H1 (cell line): ENCODE results near the gene CPED1. TPM values are rescaled to one million over a fixed set of nuclear protein-coding genes. Genes with fewer than 3 reads are reported as not detected.
"Not testable (repeated sequence)": the region's sequence is repeated elsewhere in the genome, so short reads cannot be mapped to it uniquely, and the experiment has no call there.

ENCODE experiments used
- CTCF ChIA-PET: fragments of 300-600 bp; sonication (Branson Sonifier 250); formaldehyde crosslinking; loops from one replicate; lab custom pipeline; 2021; ENCODE audit not compliant: partially characterized antibody; lab: Charles Lee
- POLR2A ChIA-PET: fragments of 300-600 bp; sonication (Branson Sonifier 250); formaldehyde crosslinking; loops from one replicate; lab custom pipeline; 2021; ENCODE audit warnings: inconsistent platforms; ENCODE audit not compliant: partially characterized antibody; lab: Charles Lee
- DNase-seq, 2 experiments: peaks; one replicate each; pipeline versions ENCODE4 v3.0.0 to v3.0.0-alpha.2; 2010 to 2022; ENCODE audit warnings: low spot score in 2 of 2, low read depth in 1 of 2, mixed read lengths in 1 of 2
- FAIRE-seq: peaks from 2 replicates; lab custom pipeline; 2011; peaks lifted over from hg19 to GRCh38; lab: Jason Lieb, UNC
- H2AFZ ChIP-seq: 2 replicates; pipeline ENCODE4 v1.8.1; 2012; ENCODE audit warnings: low read length, inconsistent platforms
- H2AK5ac ChIP-seq: 2 replicates; pipeline ENCODE4 v1.6.1; 2013; ENCODE audit warnings: low read depth, low read length
- H2BK120ac ChIP-seq: replicated peaks from 2 replicates; pipeline ENCODE3; 2013; ENCODE audit warnings: low read depth, low read length, inconsistent platforms
- H2BK12ac ChIP-seq: 2 replicates; pipeline ENCODE4 v1.6.1; 2013; ENCODE audit warnings: low read depth, low read length
- H2BK15ac ChIP-seq: 2 replicates; pipeline ENCODE4 v1.6.1; 2013; ENCODE audit warnings: low read length
- H2BK20ac ChIP-seq: 2 replicates; pipeline ENCODE4 v1.6.1; 2013; ENCODE audit warnings: low read length
- H2BK5ac ChIP-seq: 2 replicates; pipeline ENCODE4 v1.6.1; 2013; ENCODE audit warnings: low read depth, low read length
- H3K14ac ChIP-seq: 2 replicates; pipeline ENCODE4 v1.6.1; 2013; ENCODE audit warnings: inconsistent platforms; ENCODE audit not compliant: insufficient read length
- H3K18ac ChIP-seq: 2 replicates; pipeline ENCODE4 v1.6.1; 2013; ENCODE audit warnings: low read length; ENCODE audit errors: extremely low read depth
- H3K23ac ChIP-seq: 2 replicates; pipeline ENCODE4 v1.6.1; 2013; ENCODE audit warnings: inconsistent platforms; ENCODE audit not compliant: insufficient read length
- H3K23me2 ChIP-seq: 2 replicates; pipeline ENCODE4 v1.6.1; 2013; ENCODE audit warnings: low read depth, low read length
- H3K27ac ChIP-seq: 2 replicates; pipeline ENCODE4 v1.6.1; 2011; ENCODE audit warnings: low read depth, low read length, inconsistent platforms
- H3K27me3 ChIP-seq, 4 experiments: replicated peaks in 1 of 4; 1 replicate in 1 of 4; 2 replicates in 3 of 4; pipeline versions ENCODE4 v1.6.1 to v1.8.1; 2011 to 2013; ENCODE audit warnings: low read length in 3 of 4, mild to moderate bottlenecking in 3 of 4, inconsistent platforms in 2 of 4, mixed read lengths in 2 of 4, moderate library complexity in 1 of 4; ENCODE audit not compliant: control insufficient read depth in 3 of 4, insufficient read depth in 3 of 4; ENCODE audit errors: extremely low read depth in 1 of 4
- H3K36me3 ChIP-seq, 4 experiments: 2 replicates each; pipeline versions ENCODE4 v1.6.1 to v1.8.1; 2011 to 2013; ENCODE audit warnings: mild to moderate bottlenecking in 4 of 4, low read length in 3 of 4, moderate library complexity in 2 of 4, control low read depth in 1 of 4, inconsistent platforms in 1 of 4; ENCODE audit not compliant: insufficient read depth in 4 of 4, control insufficient read depth in 2 of 4
- H3K4ac ChIP-seq: replicated peaks from 2 replicates; pipeline ENCODE3; 2013; ENCODE audit warnings: low read length, low read depth, mixed read lengths, inconsistent platforms; ENCODE audit not compliant: insufficient read length
- H3K4me1 ChIP-seq, 4 experiments: replicated peaks in 1 of 4; 1 replicate in 1 of 4; 2 replicates in 3 of 4; pipeline versions ENCODE4 v1.6.1 to v1.8.1; 2011 to 2013; ENCODE audit warnings: low read length in 3 of 4, inconsistent platforms in 2 of 4, mixed read lengths in 1 of 4; ENCODE audit not compliant: insufficient read depth in 4 of 4, control insufficient read depth in 3 of 4
- H3K4me2 ChIP-seq, 2 experiments: 2 replicates each; pipeline versions ENCODE4 v1.6.1 to v1.8.1; 2011 to 2013; ENCODE audit warnings: low read depth in 2 of 2, low read length in 2 of 2, control low read depth in 1 of 2, inconsistent platforms in 1 of 2, mild to moderate bottlenecking in 1 of 2; ENCODE audit not compliant: insufficient read depth in 1 of 2
- H3K4me3 ChIP-seq, 4 experiments: fragments of 200-600, 300-600 bp in 1 of 4; sonication (generic), shearing (Covaris generic), sonication (Bioruptor Twin) in 1 of 4; 2 replicates each; pipeline versions ENCODE4 v1.5.1 to v1.8.1; 2011 to 2016; ENCODE audit warnings: low read length in 4 of 4, low read depth in 3 of 4, control low read depth in 2 of 4, inconsistent platforms in 2 of 4, mild to moderate bottlenecking in 2 of 4, mixed read lengths in 1 of 4, moderate library complexity in 1 of 4; ENCODE audit not compliant: insufficient read depth in 2 of 4; ENCODE audit errors: extremely low read depth in 1 of 4
- H3K56ac ChIP-seq: replicated peaks from 2 replicates; pipeline ENCODE3; 2013; ENCODE audit warnings: low read depth, mild to moderate bottlenecking, mixed read lengths, low read length, inconsistent platforms; ENCODE audit not compliant: insufficient read length
- H3K79me1 ChIP-seq: 2 replicates; pipeline ENCODE4 v1.6.1; 2013; ENCODE audit warnings: low read depth, low read length, control low read depth
- H3K79me2 ChIP-seq, 2 experiments: 2 replicates each; pipeline versions ENCODE4 v1.6.1 to v1.8.1; 2012 to 2013; ENCODE audit warnings: low read length in 2 of 2, mild to moderate bottlenecking in 2 of 2, inconsistent platforms in 1 of 2; ENCODE audit not compliant: insufficient read depth in 2 of 2, control insufficient read depth in 1 of 2
- H3K9ac ChIP-seq, 4 experiments: replicated peaks in 1 of 4; 1 replicate in 1 of 4; 2 replicates in 3 of 4; pipeline versions ENCODE4 v1.6.1 to v1.8.1; 2011 to 2013; ENCODE audit warnings: low read depth in 3 of 4, low read length in 3 of 4, control low read depth in 2 of 4, mild to moderate bottlenecking in 2 of 4, moderate library complexity in 2 of 4, inconsistent platforms in 1 of 4; ENCODE audit errors: extremely low read depth in 1 of 4
- H3K9me3 ChIP-seq, 2 experiments: 2 replicates each; pipeline versions ENCODE4 v1.6.1 to v1.8.1; 2012 to 2013; ENCODE audit warnings: mild to moderate bottlenecking in 2 of 2, moderate library complexity in 2 of 2, control low read depth in 1 of 2, inconsistent platforms in 1 of 2, low read depth in 1 of 2, low read length in 1 of 2, mixed read lengths in 1 of 2; ENCODE audit not compliant: insufficient read depth in 2 of 2
- H4K20me1 ChIP-seq, 2 experiments: replicated peaks in 1 of 2; 2 replicates each; pipeline versions ENCODE3 to v1.8.1; 2011 to 2013; ENCODE audit warnings: inconsistent platforms in 2 of 2, low read length in 2 of 2, mild to moderate bottlenecking in 1 of 2; ENCODE audit not compliant: insufficient read depth in 2 of 2, control insufficient read depth in 1 of 2
- H4K5ac ChIP-seq: 2 replicates; pipeline ENCODE4 v1.6.1; 2013; ENCODE audit warnings: low read length, low read depth, mixed read lengths, inconsistent platforms; ENCODE audit not compliant: insufficient read length
- H4K8ac ChIP-seq: 2 replicates; pipeline ENCODE4 v1.8.0; 2013; ENCODE audit warnings: mild to moderate bottlenecking, moderate library complexity, low read length, inconsistent platforms; ENCODE audit not compliant: insufficient read depth; ENCODE audit errors: extremely low read depth
- H4K91ac ChIP-seq: replicated peaks from 2 replicates; pipeline ENCODE3; 2013; ENCODE audit warnings: low read length, mixed read lengths, inconsistent platforms; ENCODE audit not compliant: insufficient read length
- CREB1 ChIP-seq: IDR thresholded peaks from 2 replicates; pipeline ENCODE4 v1.6.1; 2012; ENCODE audit warnings: inconsistent platforms
- EP300 ChIP-seq, 2 experiments: IDR thresholded peaks; 1 replicate in 1 of 2; 2 replicates in 1 of 2; pipeline ENCODE4 v1.6.1; 2011 to 2012; ENCODE audit warnings: low read depth in 2 of 2, low read length in 2 of 2, mild to moderate bottlenecking in 2 of 2, borderline replicate concordance in 1 of 2, inconsistent platforms in 1 of 2, moderate library complexity in 1 of 2
- EZH2 ChIP-seq: fragments of 200-600 bp; sonication (generic); IDR thresholded peaks from 2 replicates; pipeline ENCODE4 v1.7.1; 2012; ENCODE audit warnings: low read depth, mild to moderate bottlenecking, moderate library complexity, low read length, inconsistent platforms; ENCODE audit not compliant: severe bottlenecking
- POLR2A ChIP-seq, 2 experiments: IDR thresholded peaks; 1 replicate in 1 of 2; 2 replicates in 1 of 2; pipeline ENCODE4 v1.6.1; 2011; ENCODE audit warnings: low read depth in 2 of 2, low read length in 2 of 2, mild to moderate bottlenecking in 2 of 2; ENCODE audit errors: control extremely low read depth in 1 of 2
- SP2 ChIP-seq: IDR thresholded peaks from 2 replicates; pipeline ENCODE4 v1.6.1; 2012; ENCODE audit warnings: mild to moderate bottlenecking, low read length, inconsistent platforms
- SUZ12 ChIP-seq: fragments of 200-600 bp; sonication (generic); IDR thresholded peaks from 2 replicates; pipeline ENCODE4 v1.6.1; 2012; ENCODE audit warnings: mild to moderate bottlenecking, inconsistent platforms, low read length, moderate library complexity, mixed read lengths
- TBP ChIP-seq: IDR thresholded peaks from 2 replicates; pipeline ENCODE4 v1.6.1; 2011; ENCODE audit warnings: low read depth, low read length, improper control_type of control experiment
- polyA plus RNA-seq, 7 experiments: library from polyadenylated mRNA; depleted of rRNA in 3 of 7; stranded (reverse) in 5 of 7; unstranded in 2 of 7; fragments of >200 nt in 5 of 7; fragments of 200-250 nt in 2 of 7; gene quantifications; 1 replicate in 5 of 7; 2 replicates in 1 of 7; 4 replicates in 1 of 7; pipeline versions ENCODE4 v1.2.1 to v1.2.3, GENCODE V29; 2011 to 2013; ENCODE audit warnings: missing spikeins in 2 of 7, mixed read lengths in 2 of 7
- total RNA-seq: library from RNA; stranded (reverse); fragmentation: NEBNext Ultra II Directional; extraction: Animal tissue kit (Norgen Biotek cat#: 25700); gene quantifications from 2 replicates; pipeline ENCODE4 v1.2.1, GENCODE V29; 2021

Gene CPED1
- total and polyA plus RNA-seq, 2 of the 8 experiments (the other 6 are each of a cell fraction or from before 2014, with no cell fraction given): 0.08 to 0.39 TPM

DNA sequence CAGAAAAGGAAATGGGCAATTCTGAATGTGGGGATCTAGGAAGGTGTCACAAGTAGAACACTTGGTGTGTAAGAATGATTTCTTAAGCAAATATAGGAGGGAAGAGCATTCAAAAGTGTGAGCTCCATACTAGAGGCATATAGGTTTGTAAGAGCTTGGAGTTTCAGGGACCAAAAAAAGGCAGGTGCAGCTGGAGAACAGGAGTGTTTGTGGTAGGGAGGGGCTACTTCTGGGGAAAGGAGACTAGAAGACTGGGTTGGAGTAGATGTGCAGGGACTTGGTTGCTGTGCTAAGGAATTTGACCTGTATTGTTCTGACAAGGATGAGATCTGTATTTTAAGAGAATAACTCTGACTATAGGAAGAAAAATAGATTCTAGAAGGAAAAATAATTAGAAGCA, 46.4 kb downstream of the CPED1 start (continued):
- TF ChIP-seq EP300 (IDR thresholded peaks at IDR 0.05; ENCODE audit: borderline replicate concordance in 1 of 2, low read depth in 2 of 2, low read length in 2 of 2) (no peak), EZH2 (no peak), CREB1 (no peak), SUZ12 (no peak), POLR2A (IDR thresholded peaks at IDR 0.05; ENCODE audit: control extremely low read depth in 1 of 2, low read depth in 2 of 2, low read length in 2 of 2) (no peak), TBP (no peak), SP2 (no peak)
- TF ChIP-seq, all 59 proteins: peak for 0

DNA sequence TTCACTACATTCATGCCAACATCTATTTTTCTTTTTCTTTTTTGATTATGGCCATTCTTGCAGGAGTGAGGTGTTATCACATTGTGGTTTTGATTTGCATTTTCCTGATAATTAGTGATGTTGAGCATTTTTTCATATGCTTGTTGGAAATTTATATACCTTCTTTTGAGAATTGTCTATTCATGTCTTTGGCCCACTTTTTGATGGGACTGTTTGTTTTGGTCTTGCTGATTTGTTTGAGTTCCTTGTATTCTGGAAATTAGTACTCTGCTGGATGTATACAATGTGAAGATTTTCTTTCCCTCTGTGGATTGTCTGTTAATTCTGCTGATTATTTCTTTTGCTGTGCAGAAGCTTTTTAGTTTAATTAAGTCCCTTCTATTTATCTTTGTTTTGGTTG, 48.3 kb downstream of the CPED1 start:
- DNase-seq, H3K27me3 ChIP-seq, POLR2A ChIA-PET, FAIRE-seq, H2AK5ac ChIP-seq, H3K56ac ChIP-seq, H3K18ac ChIP-seq, H3K27ac ChIP-seq, H3K23ac ChIP-seq, H2BK12ac ChIP-seq, H2BK120ac ChIP-seq, H3K4me1 ChIP-seq, H2BK15ac ChIP-seq, H4K91ac ChIP-seq, H2AFZ ChIP-seq, H3K23me2 ChIP-seq, H3K36me3 ChIP-seq, H3K79me1 ChIP-seq, H3K14ac ChIP-seq, H2BK5ac ChIP-seq, H3K9ac ChIP-seq, H2BK20ac ChIP-seq, H3K4me2 ChIP-seq, H3K9me3 ChIP-seq, H3K4ac ChIP-seq, H3K79me2 ChIP-seq, CTCF ChIA-PET, H4K8ac ChIP-seq, H4K5ac ChIP-seq, H4K20me1 ChIP-seq, H3K4me3 ChIP-seq: not testable (repeated sequence)
